HG03354 (cell line): Measurements from ENCODE around the gene NHSL1.

Source experiments
- ATAC-seq: cut with Tn5 transposase; IDR thresholded peaks from one replicate; pipeline ENCODE4 v1.9.1; 2021; ENCODE audit warnings: mild to moderate bottlenecking; ENCODE audit not compliant: unreplicated experiment, poor library complexity, severe bottlenecking

The NHSL1 gene

GRCh38 chr6:138386897-138387296, 112.4 kb downstream of the NHSL1 start:
- ATAC-seq = no peak

GRCh38 chr6:138383776-138384175, 115.5 kb downstream of the NHSL1 start:
- ATAC-seq = no peak

- no peak for ATAC-seq
Measured at GRCh38 chr6:138382498-138383265, 116.6 kb downstream of the NHSL1 start.

- ATAC-seq = no peak
Measured at GRCh38 chr6:138378463-138378862, 120.8 kb downstream of the NHSL1 start.

DNA sequence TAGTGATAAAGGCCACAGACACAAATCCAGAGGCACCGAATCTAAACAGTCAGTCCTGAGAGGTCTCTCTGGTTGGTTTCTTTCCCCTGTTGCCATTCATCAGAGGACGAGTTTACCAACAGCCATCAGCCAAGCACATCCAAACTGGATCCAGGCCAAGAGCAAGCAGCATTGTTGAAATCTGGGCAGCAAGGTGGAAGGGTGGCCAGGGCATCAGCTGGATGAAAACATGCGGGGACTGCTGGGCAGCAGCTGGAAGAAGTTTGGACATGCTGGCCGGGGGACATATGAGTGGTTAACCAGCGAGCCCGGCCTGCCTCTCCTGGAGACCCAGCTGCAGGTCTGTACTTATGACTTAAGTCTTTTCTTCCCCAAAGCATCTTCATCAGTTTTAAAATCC, 121.5 kb downstream of the NHSL1 start, which contains the start of gene SMIM28:
Gene SMIM28 (plus strand): TSS at position 62 of the 400 bp plus-strand sequence. CDS start 168 bp downstream, at position 230.
- ATAC-seq = no peak

DNA sequence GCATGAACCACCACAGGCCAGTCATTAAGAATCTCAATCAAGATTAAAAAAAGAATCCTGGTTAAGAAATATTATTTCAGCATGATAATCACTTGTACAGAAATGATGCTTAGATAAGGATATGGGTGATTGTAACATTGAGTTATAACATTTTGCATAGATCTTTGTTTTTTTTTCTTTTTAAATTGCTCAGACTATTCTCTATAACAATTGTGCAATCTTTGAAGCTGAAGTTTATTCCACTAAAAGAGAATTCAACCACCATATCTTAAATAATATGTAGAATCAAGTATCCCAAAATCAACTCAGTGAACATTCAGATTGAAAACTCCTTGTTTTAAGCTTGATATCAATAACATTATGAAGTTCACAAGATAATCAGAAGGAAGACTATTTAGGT, 122.3 kb downstream of the NHSL1 start:
- ATAC-seq = no peak

DNA sequence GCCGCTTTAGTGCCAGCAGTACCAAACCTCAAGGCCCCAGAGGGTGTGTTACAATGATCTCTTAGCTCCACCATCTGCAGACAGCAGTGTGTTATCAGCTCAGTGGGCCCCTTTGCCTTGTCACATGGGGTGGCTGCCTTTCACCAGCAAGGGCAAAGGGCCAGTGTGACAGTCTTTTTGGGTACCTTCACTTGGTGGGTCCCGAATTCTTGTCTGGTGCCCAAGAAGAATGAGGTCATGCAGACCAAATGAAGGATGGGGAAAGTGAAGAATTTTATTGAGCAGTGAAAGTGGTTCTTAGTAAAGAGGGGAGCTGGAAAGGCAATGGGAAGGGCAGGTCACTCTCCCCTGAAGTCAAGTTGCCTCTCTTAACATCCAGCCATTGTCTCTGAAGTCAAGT, 124.5 kb downstream of the NHSL1 start:
- no peak for ATAC-seq

GRCh38 chr6:138374230-138374629, 125.1 kb downstream of the NHSL1 start:
- no peak for ATAC-seq

GRCh38 chr6:138372711-138373463, 126.4 kb downstream of the NHSL1 start:
- ATAC-seq = no peak
